Ectodermal cell (in vitro differentiated cells): ENCODE data around the gene CNNM2.

Source experiments
- H3K27ac ChIP-seq: 2 replicates; pipeline ENCODE4 v1.7.0; 2013; ENCODE audit warnings: mild to moderate bottlenecking, low read depth, low read length; ENCODE audit not compliant: insufficient read depth, poor library complexity, severe bottlenecking
- H3K27me3 ChIP-seq: 2 replicates; pipeline ENCODE4 v1.7.0; 2013; ENCODE audit warnings: mild to moderate bottlenecking, low read length; ENCODE audit not compliant: insufficient read depth, control insufficient read depth, poor library complexity, severe bottlenecking
- H3K36me3 ChIP-seq: one replicate; pipeline ENCODE4 v1.7.0; 2013; ENCODE audit warnings: low read length; ENCODE audit not compliant: control insufficient read depth, insufficient read depth
- H3K4me1 ChIP-seq: one replicate; pipeline ENCODE4 v1.7.0; 2013; ENCODE audit warnings: low read length; ENCODE audit not compliant: control insufficient read depth, insufficient read depth
- H3K4me3 ChIP-seq: 2 replicates; pipeline ENCODE4 v1.7.0; 2013; ENCODE audit warnings: low read depth, low read length, control low read depth; ENCODE audit not compliant: insufficient read depth
- H3K9me3 ChIP-seq: 2 replicates; pipeline ENCODE4 v1.7.0; 2013; ENCODE audit warnings: mild to moderate bottlenecking, low read length, moderate library complexity; ENCODE audit not compliant: control insufficient read depth
- WGBS, 2 experiments: methylation state at CpG; one replicate each; pipeline ENCODE4 v1.1.7; 2013; ENCODE audit warnings: missing lambda C conversion rate in 2 of 2; 5-methylcytosine and 5-hydroxymethylcytosine counted together

Gene CNNM2

GRCh38 chr10:103109821-103110220, 191.7 kb downstream of the CNNM2 start:
- H3K27me3 ChIP-seq, result no peaks in the 10 kb centered on the region
- peaks cover 4% of the 10 kb centered on the region for H3K36me3 ChIP-seq
- H3K9me3 ChIP-seq, result no peaks in the 10 kb centered on the region
- peaks cover 7% of the 10 kb centered on the region for H3K4me1 ChIP-seq
- no peak overlapping the region for H3K4me3 ChIP-seq
- 93 to 96% methylated on average over 2 of the region's 2 CpGs for WGBS, 2 experiments
- H3K27ac ChIP-seq, result no peak overlapping the region

GRCh38 chr10:103110407-103110806, 192.3 kb downstream of the CNNM2 start:
- Histone ChIP-seq H3K4me1 (peaks cover 7% of the 10 kb centered on the region), H3K36me3 (peaks cover 4% of the 10 kb centered on the region), H3K27me3 (no peaks in the 10 kb centered on the region), H3K9me3 (no peaks in the 10 kb centered on the region), H3K27ac (no peak overlapping the region), H3K4me3 (no peak overlapping the region)

- no peak overlapping the region for H3K27ac ChIP-seq
- H3K9me3 ChIP-seq, result no peaks in the 10 kb centered on the region
- no peaks in the 10 kb centered on the region for H3K27me3 ChIP-seq
- H3K4me3 ChIP-seq, result no peak overlapping the region
- no peaks in the 10 kb centered on the region for H3K36me3 ChIP-seq
- WGBS, 2 experiments, result 45 to 78% methylated on average over 2 of the region's 2 CpGs
- peaks cover 7% of the 10 kb centered on the region for H3K4me1 ChIP-seq
These were observed 193.2 kb downstream of the CNNM2 start for GRCh38 chr10:103111031-103111917.

GRCh38 chr10:103111918-103112877, 194.1 kb downstream of the CNNM2 start:
- no peak overlapping the region for H3K27ac ChIP-seq

GRCh38 chr10:103114876-103115275, 196.8 kb downstream of the CNNM2 start:
- Histone ChIP-seq H3K27ac (no peak overlapping the region), H3K27me3 (no peaks in the 10 kb centered on the region), H3K9me3 (no peaks in the 10 kb centered on the region), H3K4me1 (peaks cover 7% of the 10 kb centered on the region), H3K4me3 (no peak overlapping the region), H3K36me3 (no peaks in the 10 kb centered on the region)
- WGBS, 2 experiments, result 92 to 94% methylated on average over 6 of the region's 6 CpGs

More at GRCh38 chr10:103111918-103112877, 194.1 kb downstream of the CNNM2 start:
- Histone ChIP-seq H3K4me3 (no peak overlapping the region), H3K9me3 (no peaks in the 10 kb centered on the region), H3K4me1 (peaks cover 7% of the 10 kb centered on the region), H3K36me3 (no peaks in the 10 kb centered on the region), H3K27me3 (no peaks in the 10 kb centered on the region)
- 95 to 98% methylated on average over 4 of the region's 4 CpGs for WGBS, 2 experiments

- Histone ChIP-seq H3K27me3 (no peaks in the 10 kb centered on the region), H3K4me3 (no peak overlapping the region), H3K9me3 (no peaks in the 10 kb centered on the region), H3K4me1 (no peaks in the 10 kb centered on the region), H3K27ac (no peak overlapping the region), H3K36me3 (no peaks in the 10 kb centered on the region)
- 88 to 98% methylated on average over 2 of the region's 2 CpGs for WGBS, 2 experiments
These were observed 199.2 kb downstream of the CNNM2 start for GRCh38 chr10:103117247-103117646.

- H3K27me3 ChIP-seq, result no peaks in the 10 kb centered on the region
- no peak overlapping the region for H3K27ac ChIP-seq
- H3K4me3 ChIP-seq, result no peak overlapping the region
- no peaks in the 10 kb centered on the region for H3K4me1 ChIP-seq
- no peaks in the 10 kb centered on the region for H3K9me3 ChIP-seq
- 86 to 98% methylated on average over 2 of the region's 2 CpGs for WGBS, 2 experiments
- no peaks in the 10 kb centered on the region for H3K36me3 ChIP-seq
These were observed 202.5 kb downstream of the CNNM2 start for GRCh38 chr10:103120546-103120945.

GRCh38 chr10:103120977-103121735, 203.1 kb downstream of the CNNM2 start:
- no peaks in the 10 kb centered on the region for H3K36me3 ChIP-seq
- 92 to 93% methylated on average over 2 of the region's 2 CpGs for WGBS, 2 experiments
- H3K27me3 ChIP-seq, result no peaks in the 10 kb centered on the region
- H3K4me1 ChIP-seq, result no peaks in the 10 kb centered on the region
- no peak overlapping the region for H3K4me3 ChIP-seq
- no peaks in the 10 kb centered on the region for H3K9me3 ChIP-seq
- no peak overlapping the region for H3K27ac ChIP-seq

- 93 to 96% methylated on average over 7 of the region's 7 CpGs for WGBS, 2 experiments
- H3K4me1 ChIP-seq, result no peaks in the 10 kb centered on the region
- no peaks in the 10 kb centered on the region for H3K27me3 ChIP-seq
- H3K4me3 ChIP-seq, result no peak overlapping the region
- no peak overlapping the region for H3K27ac ChIP-seq
- no peaks in the 10 kb centered on the region for H3K9me3 ChIP-seq
- H3K36me3 ChIP-seq, result no peaks in the 10 kb centered on the region
These were observed 205.4 kb downstream of the CNNM2 start for GRCh38 chr10:103123282-103124024.
